ENCODE measurements around the gene ERBIN.

- TF ChIP-seq POLR2A (IDR thresholded peaks at IDR 0.05), result no peak
- TF ChIP-seq, protein P1, sequence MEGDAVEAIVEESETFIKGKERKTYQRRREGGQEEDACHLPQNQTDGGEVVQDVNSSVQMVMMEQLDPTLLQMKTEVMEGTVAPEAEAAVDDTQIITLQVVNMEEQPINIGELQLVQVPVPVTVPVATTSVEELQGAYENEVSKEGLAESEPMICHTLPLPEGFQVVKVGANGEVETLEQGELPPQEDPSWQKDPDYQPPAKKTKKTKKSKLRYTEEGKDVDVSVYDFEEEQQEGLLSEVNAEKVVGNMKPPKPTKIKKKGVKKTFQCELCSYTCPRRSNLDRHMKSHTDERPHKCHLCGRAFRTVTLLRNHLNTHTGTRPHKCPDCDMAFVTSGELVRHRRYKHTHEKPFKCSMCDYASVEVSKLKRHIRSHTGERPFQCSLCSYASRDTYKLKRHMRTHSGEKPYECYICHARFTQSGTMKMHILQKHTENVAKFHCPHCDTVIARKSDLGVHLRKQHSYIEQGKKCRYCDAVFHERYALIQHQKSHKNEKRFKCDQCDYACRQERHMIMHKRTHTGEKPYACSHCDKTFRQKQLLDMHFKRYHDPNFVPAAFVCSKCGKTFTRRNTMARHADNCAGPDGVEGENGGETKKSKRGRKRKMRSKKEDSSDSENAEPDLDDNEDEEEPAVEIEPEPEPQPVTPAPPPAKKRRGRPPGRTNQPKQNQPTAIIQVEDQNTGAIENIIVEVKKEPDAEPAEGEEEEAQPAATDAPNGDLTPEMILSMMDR (IDR thresholded peaks at IDR 0.05), result no peak
- peak in 1 of 4 donors; percentile 41 for TF ChIP-seq POLR2AphosphoS5 (IDR thresholded peaks at IDR 0.05)
- no peak for TF ChIP-seq EP300 (IDR thresholded peaks at IDR 0.05)
These were observed 1.3 kb downstream of the ERBIN start for GRCh38 chr5:65927503-65928321.
